HepG2 (cell line): ENCODE measurements around the gene DALRD3. TPM values are rescaled to one million over a fixed set of nuclear protein-coding genes. Genes with fewer than 3 reads are reported as not detected.

ENCODE experiments used
- AKAP8 ChIP-seq: sonication (generic); formaldehyde crosslinking; IDR thresholded peaks from 2 replicates; pipeline ENCODE4 v1.5.1; 2020; ENCODE audit warnings: mild to moderate bottlenecking, missing genetic modification reagents
- EZH2 ChIP-seq: conservative IDR thresholded peaks from 2 replicates; pipeline ENCODE4 v1.6.1; 2012; ENCODE audit warnings: mild to moderate bottlenecking, low read depth, low read length, moderate library complexity
- HDAC1 ChIP-seq: sonication (generic); formaldehyde crosslinking; IDR thresholded peaks from 2 replicates; pipeline ENCODE4 v1.5.1; 2020; ENCODE audit warnings: mild to moderate bottlenecking, missing genetic modification reagents
- HMG20B ChIP-seq: conservative IDR thresholded peaks from 2 replicates; pipeline ENCODE4 v1.6.1; 2016; ENCODE audit warnings: missing genetic modification reagents, missing compliant biosample characterization
- HNRNPLL ChIP-seq: fragments of 200-400 bp; formaldehyde crosslinking; IDR thresholded peaks from 2 replicates; pipeline ENCODE4 v1.6.1; 2017; ENCODE audit warnings: mild to moderate bottlenecking, low read depth, low read length; ENCODE audit not compliant: poor library complexity, severe bottlenecking
- IRX3 ChIP-seq: sonication (generic); formaldehyde crosslinking; IDR thresholded peaks from 2 replicates; pipeline ENCODE4 v1.8.1; 2023; ENCODE audit warnings: mild to moderate bottlenecking, low read depth, missing genetic modification reagents, borderline replicate concordance
- KAT7 ChIP-seq: IDR thresholded peaks from 2 replicates; pipeline ENCODE4 v1.6.1; 2018; ENCODE audit warnings: borderline replicate concordance, missing compliant biosample characterization
- MEIS1 ChIP-seq: sonication (generic); formaldehyde crosslinking; IDR thresholded peaks from 2 replicates; pipeline ENCODE4 v1.9.0; 2021; ENCODE audit warnings: mild to moderate bottlenecking, missing genetic modification reagents, moderate library complexity, borderline replicate concordance
- MXI1 ChIP-seq: IDR thresholded peaks from 3 replicates; pipeline ENCODE4 v1.6.1; 2012; ENCODE audit warnings: low read depth, low read length, inconsistent platforms, borderline replicate concordance
- POLR2AphosphoS2 ChIP-seq: IDR thresholded peaks from 2 replicates; pipeline ENCODE4 v1.6.1; 2011; ENCODE audit warnings: low read depth, low read length, improper control_type of control experiment
- RCOR2 ChIP-seq: IDR thresholded peaks from 2 replicates; pipeline ENCODE4 v1.6.1; 2016; ENCODE audit warnings: missing biosample characterization, missing genetic modification reagents
- SNAPC2 ChIP-seq: sonication (generic); formaldehyde crosslinking; IDR thresholded peaks from 2 replicates; pipeline ENCODE4 v1.8.1; 2022; ENCODE audit warnings: mild to moderate bottlenecking, missing genetic modification reagents
- ZNF225 ChIP-seq: sonication (generic); formaldehyde crosslinking; IDR thresholded peaks from 2 replicates; pipeline ENCODE4 v1.4.0; 2020; ENCODE audit warnings: mild to moderate bottlenecking, missing genetic modification reagents
- ZNF263 ChIP-seq: sonication (generic); formaldehyde crosslinking; IDR thresholded peaks from 2 replicates; pipeline ENCODE4 v1.4.0; 2020; ENCODE audit warnings: missing genetic modification reagents
- ZNF589 ChIP-seq: sonication (generic); formaldehyde crosslinking; conservative IDR thresholded peaks from 2 replicates; pipeline ENCODE4 v1.8.0; 2022; ENCODE audit warnings: mild to moderate bottlenecking, moderate library complexity, missing genetic modification reagents
- ZNF781 ChIP-seq: sonication (generic); formaldehyde crosslinking; IDR thresholded peaks from 2 replicates; pipeline ENCODE4 v1.5.1; 2020; ENCODE audit warnings: borderline replicate concordance, mild to moderate bottlenecking, missing genetic modification reagents; ENCODE audit errors: not compliant biosample characterization
- polyA plus RNA-seq, 8 experiments: library from polyadenylated mRNA; depleted of rRNA in 3 of 8; stranded (reverse) in 7 of 8; unstranded in 1 of 8; fragments of >200 nt; fragmentation: Illumina TruSeq in 4 of 8; extraction: Trizol in 4 of 8; gene quantifications; 2 replicates each; pipeline versions ENCODE4 v1.2.1 to v1.2.3, GENCODE V29; 2011 to 2016; ENCODE audit warnings: low read depth in 4 of 8, missing spikeins in 1 of 8, mixed read lengths in 1 of 8; ENCODE audit not compliant: insufficient read depth in 1 of 8
- total RNA-seq, 5 experiments: library from RNA; depleted of rRNA; stranded (reverse); fragments of >200 nt; fragmentation: Illumina TruSeq; extraction: Trizol; gene quantifications; 2 replicates each; pipeline ENCODE4 v1.2.3, GENCODE V29; 2016; ENCODE audit warnings: low read depth in 1 of 5
- TF ChIP-seq, protein P1 (sequence below): fragments of 450-650 bp; IDR thresholded peaks from 2 replicates; pipeline ENCODE4 v1.6.1; 2017; ENCODE audit warnings: mild to moderate bottlenecking
- TF ChIP-seq, protein P2 (sequence below), 2 experiments: IDR thresholded peaks; 2 replicates each; pipeline ENCODE4 v1.6.1; 2011 to 2012; ENCODE audit warnings: low read length in 2 of 2, borderline replicate concordance in 1 of 2, low read depth in 1 of 2, mild to moderate bottlenecking in 1 of 2, moderate library complexity in 1 of 2
- TF ChIP-seq, protein P3 (sequence below): IDR thresholded peaks from 2 replicates; pipeline ENCODE4 v1.6.1; 2016
- TF ChIP-seq, protein P4 (sequence below): sonication (generic); formaldehyde crosslinking; IDR thresholded peaks from 2 replicates; pipeline ENCODE4 v1.8.1; 2023; ENCODE audit warnings: mild to moderate bottlenecking, missing genetic modification reagents

Gene DALRD3
- total and polyA plus RNA-seq, 2 of the 13 experiments (the other 11 are each of a cell fraction or from before 2014, with no cell fraction given) = 19.9 to 36.5 TPM

DNA sequence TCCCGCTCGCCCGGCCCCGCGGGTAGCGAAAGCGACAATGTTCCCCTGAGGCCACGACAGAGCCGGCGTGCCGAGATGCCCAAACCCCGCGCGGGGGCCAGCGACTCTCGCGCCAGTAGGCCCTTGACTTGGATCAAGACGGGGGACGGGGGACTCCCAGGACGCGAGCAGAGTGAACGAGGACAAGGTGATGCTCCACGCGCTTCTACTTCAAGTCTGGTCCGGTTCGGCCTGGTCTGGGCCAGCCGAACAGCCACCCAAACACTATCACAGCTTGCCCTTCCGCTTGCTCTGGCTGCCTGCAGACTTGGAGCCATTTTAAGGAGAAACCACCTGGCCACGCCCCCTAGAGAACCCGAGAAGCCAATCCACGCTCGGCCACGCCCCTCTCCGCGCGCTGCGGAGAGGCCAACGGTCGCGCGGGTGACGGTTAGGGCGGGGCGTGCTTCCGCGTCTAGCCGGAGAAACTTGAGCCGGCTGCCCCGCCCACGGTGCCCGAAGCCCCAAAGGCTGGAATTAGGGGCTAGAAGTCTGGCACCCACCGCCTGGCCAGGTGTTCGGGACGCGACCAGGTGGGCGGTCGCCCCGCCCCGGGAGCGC, 2.9 kb upstream of the DALRD3 start (continued):
- TF ChIP-seq ZNF589 (CRISPR knock-in tag) (no peak), AKAP8 (CRISPR knock-in tag) (no peak), ZNF225 (CRISPR knock-in tag) (peak; percentile 57; the same call in 1 of the 2 replicates), RCOR2 (no peak), SNAPC2 (CRISPR knock-in tag) (no peak), MXI1 (peak; percentile 74; the same call in 1 of the 3 replicates), HDAC1 (peak; percentile 87), IRX3 (CRISPR knock-in tag) (0 out of 2 replicates have a peak, but pooled peaks have one; percentile 75), EZH2 (no peak), HMG20B (CRISPR knock-in tag) (no peak), ZNF781 (CRISPR knock-in tag) (no peak), POLR2AphosphoS2 (peak; percentile 93; the same call in 1 of the 2 replicates), ZNF263 (CRISPR knock-in tag) (no peak; the same call in none of the 2 replicates), KAT7 (CRISPR knock-in tag) (peak; percentile 20; the same call in 1 of the 2 replicates), HNRNPLL (peak; percentile 82), MEIS1 (CRISPR knock-in tag) (peak; percentile 65; the same call in 1 of the 2 replicates)
- TF ChIP-seq, protein P1, sequence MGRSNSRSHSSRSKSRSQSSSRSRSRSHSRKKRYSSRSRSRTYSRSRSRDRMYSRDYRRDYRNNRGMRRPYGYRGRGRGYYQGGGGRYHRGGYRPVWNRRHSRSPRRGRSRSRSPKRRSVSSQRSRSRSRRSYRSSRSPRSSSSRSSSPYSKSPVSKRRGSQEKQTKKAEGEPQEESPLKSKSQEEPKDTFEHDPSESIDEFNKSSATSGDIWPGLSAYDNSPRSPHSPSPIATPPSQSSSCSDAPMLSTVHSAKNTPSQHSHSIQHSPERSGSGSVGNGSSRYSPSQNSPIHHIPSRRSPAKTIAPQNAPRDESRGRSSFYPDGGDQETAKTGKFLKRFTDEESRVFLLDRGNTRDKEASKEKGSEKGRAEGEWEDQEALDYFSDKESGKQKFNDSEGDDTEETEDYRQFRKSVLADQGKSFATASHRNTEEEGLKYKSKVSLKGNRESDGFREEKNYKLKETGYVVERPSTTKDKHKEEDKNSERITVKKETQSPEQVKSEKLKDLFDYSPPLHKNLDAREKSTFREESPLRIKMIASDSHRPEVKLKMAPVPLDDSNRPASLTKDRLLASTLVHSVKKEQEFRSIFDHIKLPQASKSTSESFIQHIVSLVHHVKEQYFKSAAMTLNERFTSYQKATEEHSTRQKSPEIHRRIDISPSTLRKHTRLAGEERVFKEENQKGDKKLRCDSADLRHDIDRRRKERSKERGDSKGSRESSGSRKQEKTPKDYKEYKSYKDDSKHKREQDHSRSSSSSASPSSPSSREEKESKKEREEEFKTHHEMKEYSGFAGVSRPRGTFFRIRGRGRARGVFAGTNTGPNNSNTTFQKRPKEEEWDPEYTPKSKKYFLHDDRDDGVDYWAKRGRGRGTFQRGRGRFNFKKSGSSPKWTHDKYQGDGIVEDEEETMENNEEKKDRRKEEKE = no peak
- TF ChIP-seq, protein P2, sequence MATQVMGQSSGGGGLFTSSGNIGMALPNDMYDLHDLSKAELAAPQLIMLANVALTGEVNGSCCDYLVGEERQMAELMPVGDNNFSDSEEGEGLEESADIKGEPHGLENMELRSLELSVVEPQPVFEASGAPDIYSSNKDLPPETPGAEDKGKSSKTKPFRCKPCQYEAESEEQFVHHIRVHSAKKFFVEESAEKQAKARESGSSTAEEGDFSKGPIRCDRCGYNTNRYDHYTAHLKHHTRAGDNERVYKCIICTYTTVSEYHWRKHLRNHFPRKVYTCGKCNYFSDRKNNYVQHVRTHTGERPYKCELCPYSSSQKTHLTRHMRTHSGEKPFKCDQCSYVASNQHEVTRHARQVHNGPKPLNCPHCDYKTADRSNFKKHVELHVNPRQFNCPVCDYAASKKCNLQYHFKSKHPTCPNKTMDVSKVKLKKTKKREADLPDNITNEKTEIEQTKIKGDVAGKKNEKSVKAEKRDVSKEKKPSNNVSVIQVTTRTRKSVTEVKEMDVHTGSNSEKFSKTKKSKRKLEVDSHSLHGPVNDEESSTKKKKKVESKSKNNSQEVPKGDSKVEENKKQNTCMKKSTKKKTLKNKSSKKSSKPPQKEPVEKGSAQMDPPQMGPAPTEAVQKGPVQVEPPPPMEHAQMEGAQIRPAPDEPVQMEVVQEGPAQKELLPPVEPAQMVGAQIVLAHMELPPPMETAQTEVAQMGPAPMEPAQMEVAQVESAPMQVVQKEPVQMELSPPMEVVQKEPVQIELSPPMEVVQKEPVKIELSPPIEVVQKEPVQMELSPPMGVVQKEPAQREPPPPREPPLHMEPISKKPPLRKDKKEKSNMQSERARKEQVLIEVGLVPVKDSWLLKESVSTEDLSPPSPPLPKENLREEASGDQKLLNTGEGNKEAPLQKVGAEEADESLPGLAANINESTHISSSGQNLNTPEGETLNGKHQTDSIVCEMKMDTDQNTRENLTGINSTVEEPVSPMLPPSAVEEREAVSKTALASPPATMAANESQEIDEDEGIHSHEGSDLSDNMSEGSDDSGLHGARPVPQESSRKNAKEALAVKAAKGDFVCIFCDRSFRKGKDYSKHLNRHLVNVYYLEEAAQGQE (IDR thresholded peaks at IDR 0.05; ENCODE audit: borderline replicate concordance in 1 of 2, low read depth in 1 of 2, low read length in 2 of 2) = peak in 1 of 2 experiments; percentile 52; a peak in 1 of 4 replicates
- TF ChIP-seq, protein P3, sequence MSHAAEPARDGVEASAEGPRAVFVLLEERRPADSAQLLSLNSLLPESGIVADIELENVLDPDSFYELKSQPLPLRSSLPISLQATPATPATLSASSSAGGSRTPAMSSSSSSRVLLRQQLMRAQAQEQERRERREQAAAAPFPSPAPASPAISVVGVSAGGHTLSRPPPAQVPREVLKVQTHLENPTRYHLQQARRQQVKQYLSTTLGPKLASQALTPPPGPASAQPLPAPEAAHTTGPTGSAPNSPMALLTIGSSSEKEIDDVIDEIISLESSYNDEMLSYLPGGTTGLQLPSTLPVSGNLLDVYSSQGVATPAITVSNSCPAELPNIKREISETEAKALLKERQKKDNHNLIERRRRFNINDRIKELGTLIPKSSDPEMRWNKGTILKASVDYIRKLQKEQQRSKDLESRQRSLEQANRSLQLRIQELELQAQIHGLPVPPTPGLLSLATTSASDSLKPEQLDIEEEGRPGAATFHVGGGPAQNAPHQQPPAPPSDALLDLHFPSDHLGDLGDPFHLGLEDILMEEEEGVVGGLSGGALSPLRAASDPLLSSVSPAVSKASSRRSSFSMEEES (CRISPR knock-in tag) = no peak; the same call in 1 of the 2 replicates
- TF ChIP-seq, protein P4, sequence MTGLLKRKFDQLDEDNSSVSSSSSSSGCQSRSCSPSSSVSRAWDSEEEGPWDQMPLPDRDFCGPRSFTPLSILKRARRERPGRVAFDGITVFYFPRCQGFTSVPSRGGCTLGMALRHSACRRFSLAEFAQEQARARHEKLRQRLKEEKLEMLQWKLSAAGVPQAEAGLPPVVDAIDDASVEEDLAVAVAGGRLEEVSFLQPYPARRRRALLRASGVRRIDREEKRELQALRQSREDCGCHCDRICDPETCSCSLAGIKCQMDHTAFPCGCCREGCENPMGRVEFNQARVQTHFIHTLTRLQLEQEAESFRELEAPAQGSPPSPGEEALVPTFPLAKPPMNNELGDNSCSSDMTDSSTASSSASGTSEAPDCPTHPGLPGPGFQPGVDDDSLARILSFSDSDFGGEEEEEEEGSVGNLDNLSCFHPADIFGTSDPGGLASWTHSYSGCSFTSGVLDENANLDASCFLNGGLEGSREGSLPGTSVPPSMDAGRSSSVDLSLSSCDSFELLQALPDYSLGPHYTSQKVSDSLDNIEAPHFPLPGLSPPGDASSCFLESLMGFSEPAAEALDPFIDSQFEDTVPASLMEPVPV = no peak; the same call in 1 of the 2 replicates
